Pancreas (tissue), 10 donors: ENCODE data around the gene OSER1. TPM values are rescaled to one million over a fixed set of nuclear protein-coding genes. Genes with fewer than 3 reads are reported as not detected.
"Not testable (repeated sequence)": the region's sequence is repeated elsewhere in the genome, so short reads cannot be mapped to it uniquely, and the experiment has no call there.

Experiments
- ATAC-seq, 4 donors: fragments of 200-7000 bp; cut with Tn5 transposase; one replicate each; pipeline versions ENCODE4 v1.8.0 to v1.9.1; 2020; ENCODE audit warnings: mild to moderate bottlenecking in 4 of 4, moderate library complexity in 4 of 4
- DNase-seq, 6 donors: peaks; one replicate each; pipeline ENCODE4 v3.0.0-alpha.2; 2020
- FAIRE-seq: peaks from 2 replicates; lab custom pipeline; 2012; peaks lifted over from hg19 to GRCh38; lab: Jason Lieb, UNC
- H3K27ac ChIP-seq, 4 donors: fragments of 200-600 bp; sonication (generic); 1 replicate in 3 of 4; 2 replicates in 1 of 4; pipeline versions ENCODE4 v1.5.0 to v1.8.0; 2020
- H3K27me3 ChIP-seq, 4 donors: fragments of 200-600 bp; one replicate each; pipeline ENCODE4 v1.8.0; 2021
- H3K36me3 ChIP-seq, 3 donors: fragments of 200-600 bp; sonication (generic) in 1 of 3; one replicate each; pipeline versions ENCODE4 v1.5.0 to v1.8.0; 2020 to 2021
- H3K4me1 ChIP-seq, 3 donors: fragments of 200-600 bp; one replicate each; pipeline ENCODE4 v1.8.0; 2021
- H3K4me3 ChIP-seq, 4 donors: fragments of 200-600 bp; sonication (generic) in 2 of 4; one replicate each; pipeline versions ENCODE4 v1.5.0 to v1.8.0; 2020 to 2021
- H3K9me3 ChIP-seq, 4 donors: fragments of 200-600 bp; one replicate each; pipeline ENCODE4 v1.8.0; 2021
- CTCF ChIP-seq, 4 donors: fragments of 200-600 bp; sonication (generic) in 3 of 4; IDR thresholded peaks; one replicate each; pipeline versions ENCODE4 v1.5.0 to v1.8.0; 2021; ENCODE audit warnings: antibody characterized with exemption in 4 of 4
- WGBS, 2 donors: extraction: QIAGEN DNeasy Blood & Tissue Kit; methylation state at CpG; one replicate each; pipeline ENCODE4 v1.1.7; 2013; 5-methylcytosine and 5-hydroxymethylcytosine counted together
- intact Hi-C, 3 donors: fragments of 100-400 bp; cut with DNase I; formaldehyde crosslinking; loops; one replicate each; pipeline versions ENCODE4 v1.11.1 to v1.14.2; 2022
- polyA plus RNA-seq, 2 donors: library from polyadenylated mRNA; stranded (reverse); fragments of 200-250 nt; gene quantifications; one replicate each; pipeline ENCODE4 v1.2.3, GENCODE V29; 2013
- total RNA-seq, 6 donors: library from RNA; stranded (reverse); fragmentation: NEBNext Ultra II Directional in 4 of 6; extraction: Animal tissue kit (Norgen Biotek cat#: 25700) in 4 of 6; gene quantifications; one replicate each; pipeline versions ENCODE4 v1.2.1 to v1.2.4, GENCODE V29; 2021 to 2023
- donor health status: healthy with polysubstance abuse.
- donor health status: DM: no; HTN: no; CAD: no; lungs with moderate emphysema.
- donor health status: DM: no; HTN: no; CAD: no.
- donor health status: control.
- donor health status: control.
- donor health status: Bipolar disorder and iron deficiency.
- donor health status: DM: yes; HTN: yes; CAD: no.
- donor health status: DM: no; HTN: no; CAD: no.
- donor health status: DM: no; HTN: no; CAD: no.
- donor health status: DM: yes; HTN: yes; CAD: no.

The OSER1 gene
- total and polyA plus RNA-seq, 8 donors = 8.0 to 17.6 (median 11.1) TPM

DNA sequence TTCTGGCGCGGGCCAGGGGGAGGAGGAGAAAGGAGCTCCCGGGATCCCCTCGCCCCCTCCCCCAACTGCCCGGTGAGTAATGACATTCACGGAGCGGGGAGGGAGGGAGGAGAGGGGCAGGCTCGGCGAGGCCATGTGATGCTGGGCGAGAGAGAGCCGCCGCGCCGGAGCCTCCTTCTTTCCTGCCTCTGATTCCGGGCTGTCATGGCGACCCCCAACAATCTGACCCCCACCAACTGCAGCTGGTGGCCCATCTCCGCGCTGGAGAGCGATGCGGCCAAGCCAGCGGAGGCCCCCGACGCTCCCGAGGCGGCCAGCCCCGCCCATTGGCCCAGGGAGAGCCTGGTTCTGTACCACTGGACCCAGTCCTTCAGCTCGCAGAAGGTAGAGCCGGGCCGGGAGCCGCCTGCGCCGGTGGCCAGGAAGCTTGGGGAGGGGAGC is 36.6 kb upstream of the OSER1 start, which contains the start of gene GDAP1L1:
Gene GDAP1L1 (plus strand): TSS at position 178 of the 441 bp plus-strand sequence. CDS start 27 bp downstream, at position 205.
- WGBS, 2 donors = 31 to 35% methylated on average over 31 to 32 of the region's 32 CpGs
- Histone ChIP-seq H3K4me1 (no peaks in the 10 kb centered on the region), H3K36me3 (no peaks in the 10 kb centered on the region), H3K4me3 (peak within 1 kb of the TSS in 1 of 4 donors; percentile 27), H3K27ac (no peak within 1 kb of the TSS), H3K27me3 (no peaks in the 10 kb centered on the region), H3K9me3 (no peaks in the 10 kb centered on the region)
- no peak for TF ChIP-seq CTCF (IDR thresholded peaks at IDR 0.05)
- FAIRE-seq (no peak), ATAC-seq (peak in 2 of 4 donors; percentile 67 to 78), DNase-seq (no peak)
- intact Hi-C loops = no loop called here

DNA sequence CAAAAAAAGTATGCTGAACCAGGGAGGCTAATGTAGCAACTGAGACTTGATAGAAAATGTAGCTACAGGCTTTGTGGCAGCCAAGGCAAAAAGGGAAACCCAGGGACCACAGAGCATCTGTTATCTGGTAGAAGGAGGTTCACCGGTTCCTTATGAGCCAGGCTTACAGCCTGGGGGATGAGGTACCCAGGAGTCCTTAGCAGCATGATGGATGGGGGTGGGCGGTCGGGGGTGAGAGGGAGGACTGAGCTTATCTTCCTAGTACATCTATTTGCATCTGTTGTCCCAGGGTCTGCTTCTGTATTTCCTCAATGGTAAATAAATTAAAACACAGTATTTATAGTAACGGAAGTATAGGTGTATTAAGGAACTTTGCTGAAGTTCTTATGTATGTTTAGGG is 35.4 kb upstream of the OSER1 start:
- intact Hi-C loops = no loop called here
- Histone ChIP-seq H3K4me3 (no peak overlapping the region), H3K4me1 (no peaks in the 10 kb centered on the region), H3K27me3 (no peaks in the 10 kb centered on the region), H3K27ac (no peak overlapping the region), H3K9me3 (no peaks in the 10 kb centered on the region), H3K36me3 (no peaks in the 10 kb centered on the region)
- FAIRE-seq (no peak), ATAC-seq (no peak), DNase-seq (no peak)
- 81 to 84% methylated on average over 4 of the region's 4 CpGs for WGBS, 2 donors
- TF ChIP-seq CTCF (IDR thresholded peaks at IDR 0.05) = no peak

DNA sequence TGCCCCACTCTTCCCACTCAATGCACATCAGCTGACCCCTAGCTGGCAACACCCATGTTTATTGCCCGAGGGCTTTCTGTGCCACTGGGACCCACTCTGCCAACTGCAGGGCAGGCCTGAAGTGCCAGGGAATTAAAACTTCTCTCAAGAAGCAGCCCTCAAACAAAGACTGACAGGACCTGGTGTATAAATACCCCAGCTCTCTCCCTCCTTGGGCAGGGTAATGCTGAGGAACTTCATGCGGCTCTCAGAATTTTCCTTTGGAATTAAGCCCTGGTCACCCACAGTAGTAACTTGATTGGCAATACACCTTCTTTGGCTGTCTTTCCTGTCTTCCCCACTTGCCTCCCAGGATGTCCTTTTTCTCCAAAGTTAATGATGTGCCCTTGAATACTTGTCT is 31.2 kb upstream of the OSER1 start:
- ATAC-seq = no peak
- intact Hi-C loops = no loop called here
- Histone ChIP-seq H3K36me3 (no peaks in the 10 kb centered on the region), H3K4me3 (no peak overlapping the region), H3K9me3 (no peaks in the 10 kb centered on the region), H3K27me3 (no peaks in the 10 kb centered on the region), H3K27ac (no peak overlapping the region), H3K4me1 (no peaks in the 10 kb centered on the region)
- 95 to 98% methylated on average over 2 of the region's 2 CpGs for WGBS, 2 donors
- DNase-seq = no peak
- no peak for FAIRE-seq
- TF ChIP-seq CTCF (IDR thresholded peaks at IDR 0.05) = no peak

DNA sequence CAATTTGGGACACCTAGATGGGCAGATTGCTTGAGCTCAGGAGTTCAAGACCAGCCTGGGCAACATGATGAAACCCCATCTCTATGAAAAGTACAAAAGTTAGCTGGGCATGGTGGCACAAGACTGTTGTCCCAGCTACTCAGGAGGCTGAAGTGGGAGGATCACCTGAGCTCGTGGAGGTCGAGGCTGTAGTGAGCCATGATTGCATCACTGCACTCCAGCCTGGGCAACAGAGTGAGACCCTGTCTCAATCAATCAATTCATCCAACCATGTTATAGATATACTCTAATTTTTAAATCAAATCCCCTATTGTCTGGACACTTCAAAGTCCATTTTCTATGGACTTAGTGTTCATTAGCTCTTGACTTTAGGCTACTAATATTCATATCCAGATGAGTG is 26.3 kb upstream of the OSER1 start:
- H3K27me3 ChIP-seq, H3K27ac ChIP-seq, DNase-seq, FAIRE-seq, ATAC-seq, intact Hi-C loops, H3K4me1 ChIP-seq, H3K4me3 ChIP-seq, H3K9me3 ChIP-seq, H3K36me3 ChIP-seq: not testable (repeated sequence)
- 81 to 91% methylated on average over 2 of the region's 2 CpGs for WGBS, 2 donors

GRCh38 chr20:44235702-44236101 is 25.1 kb upstream of the OSER1 start:
- TF ChIP-seq CTCF (IDR thresholded peaks at IDR 0.05) = no peak
- H3K9me3 ChIP-seq = no peaks in the 10 kb centered on the region
- WGBS, 2 donors = 96 to 97% methylated on average over 2 of the region's 2 CpGs

More at GRCh38 chr20:44235702-44236101, 25.1 kb upstream of the OSER1 start:
- Histone ChIP-seq H3K4me3 (no peak overlapping the region), H3K36me3 (no peaks in the 10 kb centered on the region), H3K27me3 (no peaks in the 10 kb centered on the region), H3K4me1 (no peaks in the 10 kb centered on the region), H3K27ac (no peak overlapping the region)
- ATAC-seq (no peak), FAIRE-seq (no peak), DNase-seq (no peak)
- intact Hi-C loops = no loop called here
